ENCODE data around the gene ZFTA.

Gene ZFTA

DNA sequence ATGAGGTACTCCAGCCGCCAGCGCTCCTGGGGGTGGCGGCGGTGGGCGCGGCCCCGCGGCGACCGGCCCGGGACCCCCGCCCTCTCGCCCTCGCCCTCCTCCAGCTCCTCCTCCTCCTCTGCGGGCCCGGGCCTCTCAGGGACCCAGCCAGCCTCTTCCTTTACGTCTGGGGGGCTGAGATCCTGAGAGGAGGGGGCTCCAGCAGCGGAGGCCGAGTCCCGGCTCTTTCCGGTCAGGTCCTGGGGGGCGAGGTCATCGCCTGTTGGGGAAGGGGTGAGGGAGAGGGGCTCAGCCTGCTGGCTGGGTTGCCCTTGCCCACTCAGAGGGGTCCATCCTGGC is 4.3 kb downstream of the ZFTA start:
- H3K9me3 ChIP-seq (ENCODE audit: insufficient read depth, low read depth, low read length), result no peaks in the 10 kb centered on the region
- H3K4me3 ChIP-seq (ENCODE audit: low read length), result peak overlapping the region; percentile 88
- peaks cover 48% of the 10 kb centered on the region for H3K4me1 ChIP-seq (ENCODE audit: insufficient read depth, low read length)
- peak overlapping the region; percentile 67 for H3K9ac ChIP-seq (ENCODE audit: low read depth, low read length)
- H3K27ac ChIP-seq (ENCODE audit: low read depth, low read length), result peak overlapping the region; percentile 92
- 6% methylated on average over 23 of the region's 23 CpGs for WGBS
- peaks cover 15% of the 10 kb centered on the region for H3K36me3 ChIP-seq (ENCODE audit: insufficient read depth, low read length)
- peaks cover under 1% of the 10 kb centered on the region; the same call in 1 of the 2 replicates for H3K27me3 ChIP-seq (ENCODE audit: insufficient read depth, low read length)

DNA sequence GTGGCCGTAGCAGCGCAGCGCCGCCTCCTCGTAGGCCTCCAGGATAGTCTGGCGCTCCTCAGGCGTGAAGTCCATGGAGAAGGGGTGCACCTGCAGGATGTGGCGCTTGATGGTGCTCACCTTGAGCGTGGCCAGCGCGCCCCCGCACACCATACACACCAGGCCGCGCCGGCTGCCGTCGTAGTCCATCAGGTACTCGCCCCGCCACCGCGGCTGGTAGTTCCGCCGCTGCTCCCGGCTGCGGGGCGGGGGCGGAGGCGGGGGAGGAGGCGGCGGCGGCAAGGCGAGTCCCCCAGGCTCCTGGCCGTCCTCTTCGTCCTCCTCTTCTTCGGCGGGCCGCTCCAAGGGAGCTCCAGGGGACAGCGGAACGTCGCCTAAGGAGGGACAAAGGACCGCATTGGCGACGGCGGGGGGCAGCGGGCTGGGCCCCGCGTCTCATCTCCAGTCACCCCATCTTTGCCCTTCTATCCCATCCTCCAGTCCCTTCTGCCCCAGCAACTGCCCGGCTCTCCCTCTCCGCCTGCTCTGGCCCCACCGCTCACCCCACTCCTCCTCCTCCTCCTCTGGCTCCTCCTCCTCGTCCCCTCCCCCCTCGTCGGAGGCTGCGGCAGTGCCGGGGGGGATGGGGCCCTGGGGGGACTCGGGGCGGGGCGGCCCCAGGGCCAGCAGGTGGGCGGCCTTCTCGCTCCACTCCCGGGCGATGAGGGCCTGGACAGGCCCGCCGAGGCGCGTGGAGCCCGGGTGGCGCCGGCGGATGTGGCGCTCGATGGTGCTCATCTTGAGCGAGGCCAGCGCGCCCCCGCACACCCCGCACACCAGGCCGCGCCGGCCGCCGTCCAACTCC is 4.9 kb downstream of the ZFTA start:
- Histone ChIP-seq H3K27ac (ENCODE audit: low read depth, low read length) (peak overlapping the region; percentile 92), H3K9me3 (ENCODE audit: insufficient read depth, low read depth, low read length) (no peaks in the 10 kb centered on the region), H3K4me3 (ENCODE audit: low read length) (peak overlapping the region; percentile 88), H3K36me3 (ENCODE audit: insufficient read depth, low read length) (peaks cover 21% of the 10 kb centered on the region), H3K9ac (ENCODE audit: low read depth, low read length) (peak overlapping the region; percentile 96), H3K27me3 (ENCODE audit: insufficient read depth, low read length) (no peaks in the 10 kb centered on the region), H3K4me1 (ENCODE audit: insufficient read depth, low read length) (peaks cover 48% of the 10 kb centered on the region)
- whole genome bisulfite sequencing, result under 1% methylated on average over 82 of the region's 82 CpGs

DNA sequence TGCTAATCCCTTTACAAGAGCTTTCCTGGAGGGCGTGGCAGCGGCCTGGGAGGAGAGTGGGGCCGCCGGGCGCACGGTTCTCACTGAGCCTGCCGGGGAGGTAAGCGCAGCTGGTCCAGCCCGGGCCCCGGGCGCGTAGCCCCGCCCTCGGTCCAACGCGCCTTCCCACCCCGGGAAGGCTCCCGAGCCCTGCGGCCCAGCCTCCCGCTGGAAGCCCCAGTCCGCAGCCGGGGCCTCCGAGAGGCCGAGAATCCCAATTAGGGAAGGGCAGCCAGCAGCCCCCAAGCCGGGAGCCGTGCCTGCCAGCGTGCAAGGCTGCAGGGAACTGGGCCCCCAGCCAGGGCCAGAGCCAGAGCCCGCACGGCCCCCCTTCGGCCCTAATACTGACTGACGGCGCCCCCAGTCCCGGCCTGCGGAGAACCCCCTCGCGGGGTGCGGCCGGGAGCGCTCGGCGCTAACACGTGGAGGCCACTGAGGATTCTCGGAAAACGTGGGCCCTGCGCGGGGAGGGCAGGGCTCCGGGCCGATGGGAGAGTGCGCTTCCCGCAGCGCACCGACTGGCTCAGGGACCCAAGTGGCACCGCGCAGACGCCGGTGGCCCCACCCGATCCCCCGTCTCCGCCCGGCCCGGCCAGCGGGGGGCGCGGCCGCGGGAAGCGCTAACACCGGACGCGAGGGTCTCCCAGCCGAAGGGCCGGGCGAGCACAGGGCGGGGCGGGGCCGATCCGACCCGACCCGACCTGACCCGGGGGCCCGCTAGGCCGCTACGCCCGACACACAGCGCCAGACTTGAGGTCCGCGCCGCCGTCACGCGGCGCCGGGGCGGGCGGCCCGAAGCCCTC is 5.7 kb downstream of the ZFTA start:
- peak overlapping the region; percentile 96 for H3K9ac ChIP-seq (ENCODE audit: low read depth, low read length)
- peaks cover 29% of the 10 kb centered on the region for H3K36me3 ChIP-seq (ENCODE audit: insufficient read depth, low read length)
- H3K4me3 ChIP-seq (ENCODE audit: low read length), result peak overlapping the region; percentile 88
- H3K27ac ChIP-seq (ENCODE audit: low read depth, low read length), result peak overlapping the region; percentile 92
- no peaks in the 10 kb centered on the region for H3K9me3 ChIP-seq (ENCODE audit: insufficient read depth, low read depth, low read length)
- under 1% methylated on average over 96 of the region's 96 CpGs for WGBS
- no peaks in the 10 kb centered on the region for H3K27me3 ChIP-seq (ENCODE audit: insufficient read depth, low read length)
- peaks cover 48% of the 10 kb centered on the region for H3K4me1 ChIP-seq (ENCODE audit: insufficient read depth, low read length)

DNA sequence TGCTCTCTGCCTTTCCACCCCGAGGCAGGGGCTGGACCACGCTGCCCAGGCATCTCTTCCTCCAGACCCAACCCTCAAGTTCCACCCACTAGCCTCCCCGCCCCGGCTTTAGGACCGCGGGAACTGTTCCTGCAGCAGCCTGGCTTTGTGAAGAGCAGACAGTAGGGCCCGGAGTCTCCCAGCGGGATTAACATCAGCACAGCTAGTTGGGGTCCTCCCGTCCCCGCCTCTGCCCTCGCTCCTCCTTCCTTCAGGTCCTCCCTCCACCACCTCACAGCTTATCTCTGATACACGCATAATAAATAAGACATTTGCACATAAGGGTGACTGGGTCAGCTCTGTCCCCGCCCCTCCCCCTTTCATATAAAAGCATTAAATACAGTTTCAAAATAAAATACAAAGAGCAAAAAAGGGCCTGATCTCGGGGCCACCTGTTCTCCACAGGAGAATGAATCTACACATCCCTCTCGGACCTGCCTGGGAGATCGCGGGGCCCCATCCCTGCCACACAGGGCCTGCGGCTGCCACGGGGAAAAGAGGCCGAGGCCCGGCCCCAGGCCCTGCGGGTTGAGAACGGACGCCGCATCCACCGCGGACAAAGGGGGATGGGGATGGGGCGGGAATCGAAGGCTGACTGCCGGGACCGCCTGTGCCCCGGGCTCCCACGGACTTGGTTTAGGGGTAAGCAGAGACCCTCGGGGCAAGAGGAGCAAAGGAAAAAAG is 6.5 kb downstream of the ZFTA start:
- H3K4me1 ChIP-seq (ENCODE audit: insufficient read depth, low read length), result peaks cover 45% of the 10 kb centered on the region
- under 1% methylated on average over 34 of the region's 34 CpGs for WGBS
- no peaks in the 10 kb centered on the region for H3K27me3 ChIP-seq (ENCODE audit: insufficient read depth, low read length)
- H3K9ac ChIP-seq (ENCODE audit: low read depth, low read length), result peak overlapping the region; percentile 96
- peak overlapping the region; percentile 88 for H3K4me3 ChIP-seq (ENCODE audit: low read length)
- H3K9me3 ChIP-seq (ENCODE audit: insufficient read depth, low read depth, low read length), result no peaks in the 10 kb centered on the region
- peak overlapping the region; percentile 92; the same call in 1 of the 2 replicates for H3K27ac ChIP-seq (ENCODE audit: low read depth, low read length)
- H3K36me3 ChIP-seq (ENCODE audit: insufficient read depth, low read length), result peaks cover 36% of the 10 kb centered on the region

DNA sequence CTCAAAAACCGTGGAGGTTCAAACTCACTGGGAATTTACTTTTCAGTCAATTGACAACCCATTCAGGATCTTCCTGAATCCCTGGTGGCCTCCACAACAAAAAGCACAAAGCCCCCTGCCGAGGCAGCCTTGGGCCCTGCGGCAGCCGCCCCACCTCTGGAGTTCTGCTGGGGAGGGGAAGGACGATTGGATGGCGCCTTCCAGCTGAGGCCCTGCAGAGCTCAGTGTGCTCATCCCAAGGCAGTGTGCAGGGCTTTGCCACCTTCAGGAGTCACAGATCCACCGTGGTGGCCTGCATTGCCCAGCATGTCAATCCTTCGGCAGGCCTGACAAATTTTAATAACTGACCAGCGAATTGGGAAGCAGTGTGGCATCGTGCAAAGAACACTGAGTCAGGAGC is 7.4 kb downstream of the ZFTA start:
- peaks cover 36% of the 10 kb centered on the region for H3K4me1 ChIP-seq (ENCODE audit: insufficient read depth, low read length)
- peak overlapping the region; percentile 77; the same call in 1 of the 2 replicates for H3K27ac ChIP-seq (ENCODE audit: low read depth, low read length)
- H3K9ac ChIP-seq (ENCODE audit: low read depth, low read length), result peak overlapping the region; percentile 40

DNA sequence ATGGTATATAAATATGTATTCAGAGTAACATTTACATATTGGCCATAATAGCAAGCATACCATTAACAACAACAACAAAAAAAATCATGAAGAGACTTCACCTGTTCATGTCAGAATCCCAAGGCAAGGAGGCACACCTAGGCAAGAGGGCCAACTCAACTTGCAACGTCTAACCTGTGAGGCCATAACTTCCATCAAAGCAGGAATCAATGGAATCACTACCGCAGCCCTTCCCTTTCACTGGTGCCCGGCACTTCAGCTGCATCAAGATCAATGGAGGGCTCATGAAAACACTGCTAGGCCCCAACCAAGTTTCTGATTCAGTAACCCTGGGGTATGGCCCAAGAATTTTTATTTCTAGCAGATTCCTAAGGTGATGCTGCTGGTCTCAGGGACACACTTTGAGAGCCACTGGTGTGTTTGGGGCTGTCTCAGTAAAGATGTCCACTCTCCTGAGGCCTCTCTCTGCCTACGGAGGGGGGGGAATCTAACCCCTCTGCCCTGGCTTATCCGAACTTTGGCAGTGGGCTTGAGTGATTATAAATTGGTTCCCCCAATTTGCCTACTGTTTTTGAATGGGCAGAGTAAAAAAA is 8.0 kb downstream of the ZFTA start:
- H3K4me3 ChIP-seq (ENCODE audit: low read length), result peak overlapping the region; percentile 88
- no peak overlapping the region for H3K9ac ChIP-seq (ENCODE audit: low read depth, low read length)
- no peaks in the 10 kb centered on the region for H3K9me3 ChIP-seq (ENCODE audit: insufficient read depth, low read depth, low read length)
- peaks cover 30% of the 10 kb centered on the region for H3K4me1 ChIP-seq (ENCODE audit: insufficient read depth, low read length)
- no peaks in the 10 kb centered on the region for H3K27me3 ChIP-seq (ENCODE audit: insufficient read depth, low read length)
- H3K27ac ChIP-seq (ENCODE audit: low read depth, low read length), result peak overlapping the region; percentile 77; the same call in 1 of the 2 replicates
- 40% methylated on average over 5 of the region's 5 CpGs for WGBS
- peaks cover 47% of the 10 kb centered on the region for H3K36me3 ChIP-seq (ENCODE audit: insufficient read depth, low read length)

More for the DNA sequence above, 7.4 kb downstream of the ZFTA start:
- peaks cover 44% of the 10 kb centered on the region for H3K36me3 ChIP-seq (ENCODE audit: insufficient read depth, low read length)
- H3K27me3 ChIP-seq (ENCODE audit: insufficient read depth, low read length), result no peaks in the 10 kb centered on the region
- WGBS, result 5% methylated on average over 10 of the region's 10 CpGs
- no peaks in the 10 kb centered on the region for H3K9me3 ChIP-seq (ENCODE audit: insufficient read depth, low read depth, low read length)
- H3K4me3 ChIP-seq (ENCODE audit: low read length), result peak overlapping the region; percentile 88

DNA sequence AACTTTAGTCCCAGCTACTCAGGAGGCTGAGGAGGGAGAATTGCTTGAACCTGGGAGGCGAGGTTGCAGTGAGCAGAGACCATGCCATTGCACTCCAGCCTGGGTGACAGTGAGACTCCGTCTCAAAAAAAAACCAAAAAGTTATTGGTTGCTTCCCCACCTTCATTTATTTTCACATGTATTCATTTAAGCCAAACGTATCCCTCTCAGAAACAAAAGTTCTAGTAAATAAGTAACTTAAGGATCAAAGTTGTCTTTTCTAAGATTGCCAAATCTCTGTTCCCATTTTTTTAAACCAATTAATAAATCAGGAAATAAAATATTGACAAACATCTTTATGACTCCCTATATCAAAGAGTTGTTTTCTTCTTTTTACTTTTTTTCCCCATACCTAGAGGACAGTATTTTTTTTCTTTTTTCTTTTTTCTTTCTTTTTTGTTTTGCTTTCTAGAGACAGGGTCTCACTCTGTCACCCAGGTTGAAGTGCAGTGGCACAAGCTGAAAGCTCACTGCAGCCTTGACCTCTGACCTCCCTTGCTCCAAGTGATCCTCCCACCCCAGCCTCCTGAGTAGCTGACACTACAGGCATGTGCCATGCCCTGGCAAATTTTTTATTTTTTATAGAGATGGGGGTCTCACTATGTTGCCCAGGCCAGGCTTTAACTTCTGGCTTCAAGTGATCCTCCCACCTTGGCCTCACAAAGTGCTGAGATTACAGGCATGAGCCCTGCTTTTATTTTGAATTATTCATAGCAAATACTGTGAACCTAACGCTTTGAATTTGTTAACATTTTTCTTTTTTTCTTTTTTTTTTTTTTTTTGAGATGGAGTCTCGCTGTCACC is 11.4 kb downstream of the ZFTA start:
- Histone ChIP-seq H3K4me1 (ENCODE audit: insufficient read depth, low read length) (peaks cover 20% of the 10 kb centered on the region), H3K9ac (ENCODE audit: low read depth, low read length) (no peak overlapping the region), H3K27me3 (ENCODE audit: insufficient read depth, low read length) (no peaks in the 10 kb centered on the region), H3K4me3 (ENCODE audit: low read length) (no peak overlapping the region), H3K27ac (ENCODE audit: low read depth, low read length) (no peak overlapping the region), H3K9me3 (ENCODE audit: insufficient read depth, low read depth, low read length) (no peaks in the 10 kb centered on the region), H3K36me3 (ENCODE audit: insufficient read depth, low read length) (peaks cover 70% of the 10 kb centered on the region)
- WGBS, result 96% methylated on average over 5 of the region's 5 CpGs

DNA sequence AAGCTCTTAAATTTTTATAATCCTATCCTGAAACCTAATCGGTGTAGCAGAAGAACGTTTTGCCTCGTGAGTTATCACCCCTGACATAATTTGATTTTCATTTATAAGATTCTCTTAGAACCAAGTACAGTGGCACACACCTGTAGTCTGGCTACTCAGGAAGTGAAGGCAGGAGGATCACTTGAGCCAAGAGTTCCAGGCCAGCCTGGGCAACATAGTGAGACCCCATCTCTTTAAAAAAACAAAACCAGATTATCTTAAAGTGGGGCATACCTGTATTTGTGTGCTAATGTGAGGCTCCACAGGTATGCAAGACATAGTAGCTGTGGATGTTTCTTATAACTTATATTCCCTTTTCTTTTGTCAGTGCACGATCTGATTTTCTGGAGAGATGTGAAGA is 19.0 kb downstream of the ZFTA start:
- H3K4me3 ChIP-seq (ENCODE audit: low read length), result no peak overlapping the region
- H3K36me3 ChIP-seq (ENCODE audit: insufficient read depth, low read length), result peaks cover 50% of the 10 kb centered on the region
- H3K27ac ChIP-seq (ENCODE audit: low read depth, low read length), result no peak overlapping the region
- H3K27me3 ChIP-seq (ENCODE audit: insufficient read depth, low read length), result no peaks in the 10 kb centered on the region
- no peaks in the 10 kb centered on the region; the same call in 1 of the 2 replicates for H3K4me1 ChIP-seq (ENCODE audit: insufficient read depth, low read length)
- WGBS, result 90% methylated on average over 4 of the region's 4 CpGs
- no peaks in the 10 kb centered on the region for H3K9me3 ChIP-seq (ENCODE audit: insufficient read depth, low read depth, low read length)
- no peak overlapping the region for H3K9ac ChIP-seq (ENCODE audit: low read depth, low read length)

DNA sequence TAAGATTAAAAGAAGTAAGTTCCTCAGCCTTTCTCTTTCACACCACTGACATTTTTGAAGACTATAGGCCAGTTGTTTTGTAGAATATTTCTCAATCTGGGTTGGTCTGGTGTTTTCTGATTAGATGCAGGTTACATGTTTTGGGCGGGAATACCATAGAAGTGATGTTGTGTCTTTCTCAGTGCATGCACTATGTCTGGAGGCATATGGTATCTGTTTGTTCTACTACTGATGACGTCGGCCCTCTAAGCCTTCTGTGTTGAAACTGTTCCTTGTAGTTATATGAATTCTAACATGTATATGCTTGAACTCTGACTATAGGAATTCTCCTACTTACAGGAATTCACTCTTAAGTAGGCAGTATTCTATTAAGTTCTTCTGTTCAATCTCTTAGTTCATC is 21.6 kb downstream of the ZFTA start:
- Histone ChIP-seq H3K9me3 (ENCODE audit: insufficient read depth, low read depth, low read length) (no peaks in the 10 kb centered on the region), H3K4me1 (ENCODE audit: insufficient read depth, low read length) (no peaks in the 10 kb centered on the region; the same call in 1 of the 2 replicates), H3K27ac (ENCODE audit: low read depth, low read length) (no peak overlapping the region), H3K36me3 (ENCODE audit: insufficient read depth, low read length) (peaks cover 29% of the 10 kb centered on the region), H3K9ac (ENCODE audit: low read depth, low read length) (no peak overlapping the region), H3K4me3 (ENCODE audit: low read length) (no peak overlapping the region), H3K27me3 (ENCODE audit: insufficient read depth, low read length) (no peaks in the 10 kb centered on the region)
- WGBS, result 94% methylated on average over 3 of the region's 3 CpGs

Measured in HUES64 (cell line).